GM21786 (cell line): Measurements from ENCODE around the gene TLX2.

Source experiments
- ATAC-seq: cut with Tn5 transposase; IDR thresholded peaks from one replicate; pipeline ENCODE4 v1.9.1; 2021; ENCODE audit not compliant: unreplicated experiment

TLX2 gene

GRCh38 chr2:74511104-74511989 lies 2.9 kb upstream of the TLX2 start:
- ATAC-seq = no peak

GRCh38 chr2:74512744-74513604 lies 1.3 kb upstream of the TLX2 start:
- no peak for ATAC-seq

- ATAC-seq = no peak
Measured at GRCh38 chr2:74513605-74514367, 464 bp upstream of the TLX2 start.

GRCh38 chr2:74515271-74515980 lies 1.2 kb downstream of the TLX2 start:
- no peak for ATAC-seq

GRCh38 chr2:74515981-74516633 lies 1.9 kb downstream of the TLX2 start:
- no peak for ATAC-seq

- no peak for ATAC-seq
Measured at GRCh38 chr2:74516650-74517049, 2.4 kb downstream of the TLX2 start.

- no peak for ATAC-seq
Measured at GRCh38 chr2:74522516-74522915, 8.3 kb downstream of the TLX2 start.

- ATAC-seq = no peak
Measured at GRCh38 chr2:74524005-74524404, 9.8 kb downstream of the TLX2 start.

GRCh38 chr2:74524955-74525716 lies 10.9 kb downstream of the TLX2 start:
- no peak for ATAC-seq

- no peak for ATAC-seq
Measured at GRCh38 chr2:74525717-74526648, 11.7 kb downstream of the TLX2 start, which contains the start of gene DQX1. Gene DQX1 (minus strand): TSS chr2:74526231. CDS start chr2:74525729, 502 bp downstream.

GRCh38 chr2:74526649-74527230 lies 12.5 kb downstream of the TLX2 start:
- no peak for ATAC-seq

GRCh38 chr2:74527741-74528140 lies 13.5 kb downstream of the TLX2 start:
- no peak for ATAC-seq

GRCh38 chr2:74528600-74529356 lies 14.5 kb downstream of the TLX2 start:
- peak; percentile 2 for ATAC-seq

GRCh38 chr2:74529357-74530238 lies 15.3 kb downstream of the TLX2 start, which contains the start of the genes AUP1 and HTRA2:
Gene AUP1 (minus strand): TSS chr2:74529706. CDS start chr2:74529629, 77 bp downstream.
Gene HTRA2 (plus strand): TSS chr2:74529933. CDS start chr2:74530007, 74 bp downstream.
- peak; percentile 78 for ATAC-seq

GRCh38 chr2:74530239-74531187 lies 16.3 kb downstream of the TLX2 start:
- ATAC-seq = peak; percentile 33
